HG02571 (cell line): Measurements from ENCODE around the gene KRT37.
"Not testable (repeated sequence)": the region's sequence is repeated elsewhere in the genome, so short reads cannot be mapped to it uniquely, and the experiment has no call there.

ENCODE experiments used
- ATAC-seq: cut with Tn5 transposase; IDR thresholded peaks from one replicate; pipeline ENCODE4 v1.9.1; 2021; ENCODE audit warnings: mild to moderate bottlenecking, moderate library complexity; ENCODE audit not compliant: unreplicated experiment

The KRT37 gene

DNA sequence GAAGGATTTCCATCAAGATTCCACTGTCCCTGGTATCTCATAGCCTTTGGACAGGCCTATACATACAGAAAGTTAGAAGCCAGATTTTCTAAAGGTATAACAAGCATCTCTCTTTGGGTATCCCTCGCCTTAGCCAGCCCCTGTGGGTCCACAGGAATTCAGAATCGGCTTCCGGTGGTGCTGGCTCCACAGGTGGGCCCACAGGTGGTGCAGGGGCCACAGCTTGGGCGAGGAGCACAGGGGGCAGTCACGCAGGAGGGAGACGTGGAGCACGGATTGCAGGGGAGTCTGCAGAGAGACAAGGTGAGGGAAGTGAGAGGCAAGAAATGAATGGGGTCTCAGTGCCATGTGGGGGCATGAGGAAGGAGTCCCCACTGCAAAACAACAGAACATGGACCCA, 12.9 kb upstream of the KRT37 start:
- ATAC-seq = no peak

DNA sequence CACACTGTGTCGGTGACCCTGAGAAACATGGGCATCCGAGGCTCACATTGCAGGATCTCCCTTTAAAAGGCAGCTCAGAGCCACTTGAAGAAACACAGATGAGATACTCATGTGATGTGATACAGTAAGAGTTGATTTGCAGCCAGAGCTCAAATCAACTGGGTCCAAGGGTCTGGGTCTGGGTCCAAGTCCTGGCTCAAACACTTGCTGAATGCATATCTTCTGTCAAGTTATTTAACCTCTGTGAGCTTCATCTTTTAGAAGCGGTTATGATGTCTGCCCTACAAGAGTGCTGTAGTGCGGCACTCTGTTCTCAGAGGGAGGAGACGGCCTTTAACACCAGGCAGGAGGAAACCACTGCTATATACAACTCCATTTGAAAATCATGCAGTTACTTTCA, 10.0 kb upstream of the KRT37 start:
- ATAC-seq = no peak

DNA sequence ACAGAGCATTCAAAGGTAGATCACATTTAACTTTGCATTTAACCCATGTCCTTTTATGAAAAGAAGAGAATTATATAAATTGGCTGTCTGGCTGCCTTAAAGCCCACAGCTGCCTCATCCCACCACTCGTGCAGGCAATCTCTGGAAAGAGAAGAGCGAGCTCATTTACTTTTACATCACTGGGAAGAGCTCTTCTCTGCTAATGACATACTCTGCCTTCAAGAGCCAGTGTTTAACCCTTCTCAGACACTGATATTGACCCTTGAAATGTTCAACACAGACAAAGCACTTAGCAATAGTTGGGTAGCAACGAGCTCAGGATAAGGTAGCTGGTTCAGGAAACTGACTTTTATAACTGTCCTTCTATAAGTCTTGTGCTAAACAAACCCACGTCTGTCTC, 9.6 kb upstream of the KRT37 start:
- ATAC-seq = no peak

DNA sequence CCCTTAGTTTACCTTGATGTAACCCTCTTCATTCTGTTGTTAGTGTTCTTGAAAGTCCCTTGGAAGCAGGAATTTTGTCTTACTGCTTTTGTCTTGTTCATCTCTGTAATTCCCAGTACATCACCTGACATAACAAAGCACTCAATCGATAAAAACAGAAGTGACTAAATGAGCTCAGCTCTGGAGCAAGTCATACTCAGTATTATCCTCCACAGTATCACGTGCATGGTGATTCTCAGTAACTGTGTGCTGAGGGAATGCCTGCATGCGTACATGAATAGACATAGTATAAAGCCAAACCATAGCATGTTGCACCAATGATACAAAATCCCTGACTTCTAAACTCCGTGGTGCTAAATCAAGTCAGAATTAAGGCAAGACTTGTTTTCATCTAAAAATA, 9.2 kb upstream of the KRT37 start:
- no peak for ATAC-seq

DNA sequence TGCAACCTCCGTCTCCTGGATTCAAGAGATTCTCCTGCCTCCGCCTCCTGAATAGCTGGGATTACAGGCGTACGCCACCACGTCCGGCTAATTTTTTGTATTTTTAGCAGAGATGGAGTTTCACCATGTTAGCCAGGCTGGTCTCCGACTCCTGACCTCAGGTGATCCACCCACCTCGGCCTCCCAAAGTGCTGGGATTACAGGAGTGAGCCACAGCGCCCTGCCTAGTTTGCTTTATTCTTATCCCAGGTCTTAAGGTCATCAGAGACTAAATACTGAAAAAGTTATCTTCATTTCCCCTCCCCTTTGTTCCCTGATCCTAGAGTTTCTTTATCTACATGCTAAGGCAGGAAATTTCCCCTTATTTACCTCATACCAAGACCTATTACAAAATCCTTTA, 6.0 kb upstream of the KRT37 start:
- ATAC-seq = not testable (repeated sequence)

DNA sequence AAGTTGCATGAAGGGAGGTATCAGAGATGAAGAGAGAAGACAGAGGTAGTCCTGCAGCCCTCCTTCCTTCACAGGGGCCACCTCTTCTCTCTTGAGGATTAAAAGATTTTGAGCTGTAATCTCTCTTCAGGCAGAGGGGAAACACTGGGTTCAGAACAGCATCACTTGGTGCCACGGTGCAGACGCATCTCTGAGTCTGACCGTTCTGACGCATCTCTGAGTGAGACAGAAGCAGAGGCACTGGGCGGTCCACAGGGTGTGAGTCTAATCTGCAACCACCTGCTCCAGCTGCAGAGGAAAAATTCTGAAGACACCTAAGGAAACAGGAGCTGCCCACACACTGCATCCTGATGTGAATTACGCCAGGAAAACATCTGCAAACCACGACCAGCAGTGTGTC, 5.3 kb upstream of the KRT37 start:
- no peak for ATAC-seq

DNA sequence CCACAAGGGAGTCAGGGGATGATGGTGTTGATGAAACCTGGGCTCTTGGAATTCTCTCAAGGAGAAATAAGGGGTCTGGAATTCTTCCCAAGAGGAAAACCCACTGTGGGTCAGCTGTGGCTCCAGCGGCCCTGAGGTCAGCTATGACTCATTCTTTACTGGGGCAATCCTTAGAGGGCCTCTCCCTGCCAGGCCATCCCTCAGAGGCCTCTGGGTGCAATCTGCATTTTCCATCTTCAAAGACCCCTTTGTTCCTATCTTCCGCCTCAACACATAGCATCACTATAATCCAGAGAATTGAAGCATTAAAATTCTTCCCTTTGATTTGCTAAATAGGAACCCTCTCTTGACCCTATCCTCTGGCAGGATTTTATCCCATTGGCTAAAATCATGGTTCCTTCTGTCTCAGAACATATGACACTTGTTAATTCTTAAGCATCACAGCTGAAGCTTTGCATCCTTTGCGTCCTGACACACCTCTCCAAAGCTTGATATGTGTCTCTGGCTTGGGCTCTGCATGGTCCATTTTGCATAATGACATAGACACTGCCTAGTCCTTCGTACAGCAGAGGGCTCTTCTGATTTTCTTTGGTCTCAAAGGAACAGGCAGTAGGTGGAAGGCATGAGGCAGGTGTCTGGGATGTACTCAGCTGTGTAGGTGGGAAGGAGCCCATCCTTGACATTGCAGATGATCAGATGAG, 4.4 kb upstream of the KRT37 start:
- no peak for ATAC-seq

DNA sequence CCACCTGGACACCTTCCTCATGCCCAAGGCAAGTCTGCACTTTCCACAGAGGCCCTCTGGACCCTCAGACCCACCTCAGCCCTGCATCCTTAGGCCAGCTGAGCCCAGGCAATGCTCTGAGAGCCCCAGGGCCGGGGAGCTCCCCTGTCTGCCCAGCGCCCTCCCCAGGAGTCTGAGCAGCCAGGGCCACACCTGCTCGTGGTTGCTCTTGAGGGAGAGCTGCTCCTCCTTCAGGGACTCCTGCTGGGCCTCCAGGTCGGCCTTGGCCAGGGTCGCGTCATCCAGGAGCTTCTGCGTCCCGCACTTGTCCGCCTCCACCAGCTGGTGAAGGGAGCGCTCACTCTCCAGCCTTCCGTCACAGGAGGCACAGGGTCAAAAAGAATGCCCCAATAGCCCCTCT, 1.8 kb downstream of the KRT37 start:
- ATAC-seq = not testable (repeated sequence)

DNA sequence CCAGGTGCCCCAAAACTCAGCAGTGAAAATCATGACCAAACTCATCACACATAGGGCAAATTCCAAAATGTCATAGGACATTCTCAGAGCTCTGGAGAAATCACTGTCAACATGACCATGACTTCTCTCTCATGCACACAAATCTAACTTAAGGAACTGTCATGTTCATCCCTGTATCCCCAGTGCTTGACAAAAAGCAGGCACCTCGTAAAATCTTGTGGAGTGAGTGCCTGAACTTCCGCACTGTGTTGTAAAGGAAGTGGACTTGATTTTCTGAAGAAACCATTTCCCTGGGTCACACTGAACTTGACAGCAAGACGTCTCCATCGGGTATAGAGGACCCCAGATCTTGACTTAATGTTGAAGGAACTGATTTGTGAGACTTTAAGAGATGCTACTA, 2.8 kb downstream of the KRT37 start:
- ATAC-seq = no peak

DNA sequence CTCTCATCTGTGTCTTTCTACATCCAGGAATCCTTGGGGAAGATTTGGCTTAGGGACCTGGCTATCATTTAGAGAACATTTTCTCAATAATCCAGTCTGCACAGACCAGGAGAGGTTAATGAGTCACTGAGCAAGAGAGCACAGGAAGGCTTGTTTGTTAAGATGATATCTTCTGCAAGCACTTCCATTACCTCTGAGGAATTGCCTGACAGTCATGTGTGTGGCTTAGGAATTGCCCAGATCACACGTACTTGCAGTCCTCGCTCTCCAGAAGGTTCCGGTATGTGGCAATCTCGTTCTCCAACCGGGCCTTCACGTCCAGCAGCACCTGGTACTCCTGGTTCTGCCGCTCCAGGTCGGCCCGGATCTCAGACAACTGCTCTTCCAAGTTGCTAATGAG, 3.3 kb downstream of the KRT37 start:
- ATAC-seq = no peak

DNA sequence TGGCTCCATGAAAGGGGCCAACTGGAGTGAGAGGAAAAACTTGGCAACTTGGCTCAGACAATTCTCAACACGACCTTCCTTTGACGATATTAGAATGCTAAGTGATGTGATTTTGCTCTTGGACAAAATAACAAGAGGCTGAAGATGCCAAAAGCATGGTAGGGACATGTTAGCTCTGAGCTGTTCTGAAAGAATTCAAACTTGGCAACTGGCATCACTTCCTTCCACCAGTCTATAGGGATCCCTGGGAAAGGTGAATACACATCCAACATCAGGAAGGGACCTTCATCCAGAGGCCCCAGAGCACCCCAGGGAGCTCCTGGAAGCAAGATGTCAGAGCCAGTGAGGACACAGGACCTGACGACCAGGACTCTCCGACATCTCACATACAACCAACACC, 4.3 kb downstream of the KRT37 start:
- ATAC-seq = no peak

DNA sequence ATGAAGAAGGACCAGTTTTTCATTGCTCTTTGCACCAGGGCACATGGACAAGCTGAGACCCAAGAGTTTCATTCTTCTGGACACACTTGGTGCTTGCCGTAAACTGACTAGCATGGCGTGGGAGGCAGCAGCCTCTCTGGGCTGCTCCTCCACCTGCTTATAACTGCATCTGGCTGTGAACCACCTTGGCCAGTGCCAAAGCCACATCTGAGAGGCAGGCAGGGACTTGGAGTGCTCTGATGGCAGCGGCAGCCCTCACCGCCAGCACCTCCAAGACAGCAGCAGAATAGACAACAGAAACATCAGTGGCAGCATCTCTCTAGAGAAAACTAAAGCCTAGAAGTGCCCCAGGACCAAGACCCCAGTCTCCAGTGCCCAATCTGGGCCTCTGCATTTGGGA, 4.7 kb downstream of the KRT37 start:
- no peak for ATAC-seq

DNA sequence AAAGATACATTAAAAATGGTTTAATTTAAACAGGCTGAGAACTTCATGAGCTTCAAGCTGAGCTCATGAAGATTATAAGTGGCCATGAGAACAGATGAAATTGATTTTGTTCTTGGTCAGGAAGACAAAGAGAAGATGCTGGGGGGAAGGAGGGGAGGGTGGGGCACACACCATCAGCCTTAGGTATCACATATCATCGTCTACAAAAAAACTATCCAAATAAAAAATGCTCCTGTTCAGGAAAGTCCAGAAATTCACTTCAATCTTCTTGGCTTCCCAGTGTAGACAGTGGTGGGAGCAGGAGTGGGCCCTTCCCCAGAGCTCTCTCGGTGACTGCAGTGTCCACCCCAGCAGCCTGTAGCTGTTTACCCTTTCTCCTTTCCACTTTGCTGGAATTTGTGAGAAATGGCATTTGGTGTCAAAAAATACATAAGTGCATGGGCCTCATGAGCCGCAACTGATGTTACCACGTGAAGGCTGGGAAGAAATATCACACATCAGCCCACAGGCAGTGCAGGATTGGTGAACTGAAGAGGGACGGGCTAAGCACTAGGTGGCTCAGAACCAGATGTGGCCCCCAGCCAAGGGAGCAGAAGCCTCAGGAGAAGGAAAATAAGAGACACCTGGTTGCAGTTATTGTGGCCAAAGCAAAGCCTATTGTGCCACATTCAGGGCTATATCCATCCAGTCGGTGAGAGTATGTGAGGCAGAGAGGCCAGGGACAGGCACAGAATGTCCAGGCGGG, 6.1 kb downstream of the KRT37 start:
- ATAC-seq = no peak

DNA sequence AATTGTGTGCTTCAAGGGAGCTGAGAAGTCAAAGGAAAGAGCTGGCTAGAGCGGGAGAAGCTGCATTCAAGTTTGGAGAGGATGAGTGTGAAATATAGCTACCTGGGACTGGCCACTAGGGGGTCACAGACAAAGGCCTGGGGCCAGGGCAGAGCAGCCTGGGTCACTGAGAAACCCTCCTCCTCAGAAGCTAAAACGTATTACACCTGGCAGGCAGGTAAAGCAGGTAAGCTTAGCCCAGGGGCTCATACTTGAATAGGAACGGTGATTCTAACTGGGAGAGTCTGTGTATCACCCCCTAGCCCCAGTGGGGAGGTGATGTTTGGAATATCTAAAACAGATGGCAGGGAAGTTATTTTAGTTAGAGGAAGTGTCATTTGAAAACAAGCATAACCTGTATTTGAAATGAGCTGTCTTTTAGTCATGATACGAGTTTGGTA, 6.8 kb downstream of the KRT37 start:
- ATAC-seq = no peak

DNA sequence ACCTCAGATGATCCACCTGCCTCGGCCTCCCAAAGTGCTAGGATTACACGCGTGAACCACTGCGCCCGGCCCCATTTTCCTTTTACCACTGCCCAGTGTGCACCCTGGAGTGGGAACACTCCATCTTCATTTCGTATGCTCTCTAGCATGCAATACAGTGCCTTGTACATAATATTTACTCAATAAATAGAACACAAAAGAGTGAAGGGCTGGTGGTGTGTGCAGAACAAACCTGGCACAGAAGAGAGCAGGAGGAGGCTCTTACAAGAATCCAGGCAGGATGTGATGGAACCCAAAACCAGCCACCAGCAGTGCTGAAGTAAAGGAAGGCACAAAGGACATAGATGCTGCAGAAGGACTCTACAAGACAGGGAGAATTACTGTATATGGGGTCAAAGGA, 7.3 kb downstream of the KRT37 start:
- no peak for ATAC-seq

DNA sequence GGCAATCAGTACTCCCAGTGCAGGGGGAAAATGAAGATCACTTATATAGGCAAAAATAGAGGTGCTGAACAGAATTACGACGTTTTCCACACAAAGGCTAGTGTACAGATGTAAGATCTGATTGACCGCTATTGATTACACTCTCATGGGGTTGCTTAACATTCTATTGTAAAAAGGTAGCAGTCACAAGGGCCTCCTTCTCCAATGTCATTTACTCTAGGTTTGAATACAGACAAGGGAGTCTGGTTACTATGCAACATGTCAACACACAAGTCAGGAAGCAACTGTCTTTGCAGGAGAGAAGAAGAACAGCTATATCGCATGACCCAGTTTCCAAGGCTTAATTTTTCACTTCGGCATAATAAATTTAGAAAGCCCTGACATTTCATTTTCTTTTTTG, 7.9 kb downstream of the KRT37 start:
- ATAC-seq = no peak

DNA sequence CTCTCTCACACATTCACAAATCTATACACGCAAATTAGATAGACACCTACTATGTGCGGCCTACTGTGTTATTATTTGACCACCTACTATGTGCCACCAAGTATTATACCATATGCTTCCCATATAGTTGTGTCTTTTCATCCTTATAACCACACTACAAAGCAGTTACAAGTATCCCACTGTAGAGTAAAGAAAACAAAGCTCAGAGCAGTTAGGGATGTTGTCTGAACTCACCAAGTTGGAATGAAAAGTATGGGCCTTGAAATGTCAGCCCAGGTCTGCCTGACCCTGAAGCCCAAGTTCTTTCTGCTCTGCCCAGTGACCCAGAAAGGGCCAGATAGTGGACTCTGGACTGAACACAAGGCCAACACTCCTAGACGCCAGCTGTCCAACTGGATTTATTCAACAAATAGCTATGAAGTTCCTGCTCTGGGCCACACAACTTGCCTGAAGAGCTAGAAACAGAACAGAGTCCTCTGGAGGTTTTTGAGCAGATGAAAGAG, 8.5 kb downstream of the KRT37 start:
- ATAC-seq = no peak

DNA sequence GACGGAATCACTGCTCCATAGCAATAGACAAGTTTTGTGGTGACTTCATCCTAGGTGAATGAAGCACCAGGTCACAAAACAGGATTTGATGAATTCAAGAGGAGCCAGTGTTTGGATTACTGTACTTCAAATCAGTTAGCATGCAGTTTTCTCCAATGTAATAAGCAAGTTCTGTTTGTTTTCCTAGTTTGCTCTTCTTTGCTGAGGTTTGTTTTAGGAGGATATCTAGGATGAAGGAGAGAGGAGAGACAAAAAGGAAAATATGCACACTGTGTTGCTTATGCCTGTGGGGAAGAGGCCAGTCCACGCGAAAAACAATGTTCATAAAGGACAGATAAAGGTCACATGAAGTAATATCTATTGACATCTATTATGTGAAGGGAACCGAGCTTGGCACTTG, 9.0 kb downstream of the KRT37 start:
- ATAC-seq = no peak

DNA sequence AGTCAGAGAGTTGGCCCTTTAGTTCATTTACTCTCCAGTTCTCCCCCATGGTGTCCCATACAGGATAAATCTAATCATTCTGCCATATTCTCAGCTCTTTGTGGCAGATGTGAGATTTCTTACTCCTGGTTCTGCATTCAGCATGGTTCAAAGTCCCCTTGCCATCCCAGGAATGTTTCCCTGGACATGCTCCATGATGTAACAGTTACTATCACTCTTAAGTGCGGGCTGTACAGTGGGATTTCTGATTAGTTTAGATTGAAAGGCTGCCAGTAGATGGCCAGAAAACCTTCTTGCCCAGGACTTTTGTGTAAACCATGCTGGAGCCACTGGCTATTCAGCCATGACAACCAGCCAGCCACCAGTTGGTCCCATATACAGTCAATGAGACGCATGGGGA, 10.4 kb downstream of the KRT37 start:
- no peak for ATAC-seq

DNA sequence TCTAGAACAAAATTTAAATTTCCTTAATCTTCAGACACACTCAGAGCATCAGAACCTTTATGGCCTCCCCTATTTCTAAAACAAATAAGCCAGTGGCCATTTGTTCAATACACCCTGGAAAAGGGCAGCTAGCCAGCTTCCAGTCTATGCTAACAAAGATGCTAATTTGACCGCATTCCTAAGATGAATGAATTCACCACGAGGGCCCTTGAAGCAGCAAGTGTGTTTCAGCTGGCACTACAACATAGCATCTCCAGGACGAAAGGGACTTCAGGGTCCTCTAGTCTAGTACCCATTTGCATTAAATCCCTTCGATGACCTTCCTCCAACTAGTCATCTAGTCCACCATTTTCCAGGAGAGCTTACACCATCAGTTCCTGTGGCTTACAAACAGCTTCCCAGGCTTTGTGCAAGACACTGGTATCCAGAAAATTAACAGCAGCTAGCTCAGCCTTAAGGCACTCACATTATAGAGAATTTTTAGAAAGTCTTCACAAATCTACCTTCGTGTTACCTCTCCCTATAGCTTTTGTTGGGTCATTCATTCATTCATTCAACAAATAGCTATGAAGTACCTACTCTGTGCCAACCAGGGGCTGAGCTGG, 10.9 kb downstream of the KRT37 start:
- ATAC-seq = no peak

DNA sequence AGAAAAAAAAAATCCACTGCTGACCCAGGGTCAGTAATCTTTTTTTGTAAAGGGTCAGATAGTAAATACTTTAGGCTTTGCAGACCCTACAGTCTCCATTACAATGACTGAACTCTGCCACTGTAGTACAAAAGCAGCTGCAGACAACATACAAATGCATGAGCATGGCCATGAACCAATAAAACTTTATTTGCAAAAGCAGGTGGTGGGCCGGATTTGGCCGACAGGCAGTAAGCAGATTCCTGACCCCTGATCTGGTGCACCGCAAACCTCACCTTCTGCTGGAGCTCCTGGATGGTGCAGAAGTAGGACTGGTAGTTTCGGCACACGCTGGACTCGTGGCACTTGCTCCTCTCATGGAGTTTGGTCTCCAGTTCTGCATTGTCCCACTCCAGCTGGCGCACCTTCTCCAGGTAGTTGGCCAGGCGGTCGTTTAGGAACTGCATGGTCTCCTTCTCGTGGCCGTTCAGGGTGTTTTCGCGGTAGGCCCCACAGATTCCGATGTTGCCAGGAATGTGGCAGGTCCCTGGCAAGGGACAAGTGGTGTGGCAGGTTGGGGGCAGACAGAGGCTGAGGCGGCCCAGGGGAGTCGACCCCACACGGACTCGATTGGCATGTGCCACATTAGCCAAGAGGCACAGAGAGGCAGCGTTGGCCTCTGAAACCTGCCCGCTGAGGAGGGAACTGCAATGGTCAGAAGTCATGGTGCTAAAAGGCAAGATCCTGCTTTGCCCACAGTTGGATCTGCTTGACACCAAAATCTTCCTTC, 13.1 kb downstream of the KRT37 start:
- no peak for ATAC-seq
